ENCODE measurements around the gene ATL1. TPM values are rescaled to one million over a fixed set of nuclear protein-coding genes. Genes with fewer than 3 reads are reported as not detected.

ATL1 gene
- total and polyA plus RNA-seq, 2 of the 8 experiments (the other 6 are each of a cell fraction or from before 2014, with no cell fraction given): 4.0 to 5.9 TPM

DNA sequence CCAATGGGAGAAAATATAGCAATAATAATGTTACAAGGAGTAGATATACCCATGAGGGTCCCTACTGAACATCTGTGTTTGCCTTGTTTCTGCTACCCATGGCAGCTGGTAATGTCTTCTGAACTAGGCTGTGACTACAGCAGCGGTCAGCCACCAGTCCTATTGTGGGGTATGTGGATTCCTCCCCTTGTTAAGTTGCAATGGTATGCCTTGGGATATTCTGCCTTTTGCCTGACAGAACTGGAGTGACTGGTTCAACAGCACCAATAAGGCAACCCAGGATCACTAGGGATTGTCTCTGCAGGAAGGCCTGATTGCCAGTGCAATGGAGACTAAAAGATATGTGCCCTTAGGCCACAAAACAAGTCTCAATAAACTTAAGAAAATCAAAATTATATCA is 9.7 kb upstream of the ATL1 start:
- H3K56ac ChIP-seq (replicated peaks; ENCODE audit: insufficient read length, low read depth, low read length): no peak overlapping the region
- H4K20me1 ChIP-seq (replicated peaks in 1 of 2; ENCODE audit: control insufficient read depth in 1 of 2, insufficient read depth in 2 of 2, low read length in 2 of 2): no peaks in the 10 kb centered on the region
- H3K14ac ChIP-seq (ENCODE audit: insufficient read length): no peak overlapping the region
- POLR2A ChIA-PET (ENCODE audit: partially characterized antibody): interaction anchor here (1.3 kb wide), 1 partner anchor 10 kb away, joined by 5 read pairs; the partner anchor contains the start of gene ATL1
- H3K36me3 ChIP-seq (ENCODE audit: control insufficient read depth in 2 of 4, insufficient read depth in 4 of 4, low read length in 3 of 4): no peaks in the 10 kb centered on the region
- TF ChIP-seq ASH2L (IDR thresholded peaks at IDR 0.05; ENCODE audit: low read length) (no peak), SIRT6 (IDR thresholded peaks at IDR 0.05; ENCODE audit: low read length) (no peak), SP2 (IDR thresholded peaks at IDR 0.05; ENCODE audit: low read length) (no peak), HDAC6 (IDR thresholded peaks at IDR 0.05; ENCODE audit: low read depth, low read length) (no peak), SIX5 (IDR thresholded peaks at IDR 0.05; ENCODE audit: low read depth, low read length) (no peak), EP300 (IDR thresholded peaks at IDR 0.05; ENCODE audit: borderline replicate concordance in 1 of 2, low read depth in 2 of 2, low read length in 2 of 2) (peak in 1 of 2 experiments; percentile 71; a peak in 1 of 3 replicates)
- TF ChIP-seq, protein P1, sequence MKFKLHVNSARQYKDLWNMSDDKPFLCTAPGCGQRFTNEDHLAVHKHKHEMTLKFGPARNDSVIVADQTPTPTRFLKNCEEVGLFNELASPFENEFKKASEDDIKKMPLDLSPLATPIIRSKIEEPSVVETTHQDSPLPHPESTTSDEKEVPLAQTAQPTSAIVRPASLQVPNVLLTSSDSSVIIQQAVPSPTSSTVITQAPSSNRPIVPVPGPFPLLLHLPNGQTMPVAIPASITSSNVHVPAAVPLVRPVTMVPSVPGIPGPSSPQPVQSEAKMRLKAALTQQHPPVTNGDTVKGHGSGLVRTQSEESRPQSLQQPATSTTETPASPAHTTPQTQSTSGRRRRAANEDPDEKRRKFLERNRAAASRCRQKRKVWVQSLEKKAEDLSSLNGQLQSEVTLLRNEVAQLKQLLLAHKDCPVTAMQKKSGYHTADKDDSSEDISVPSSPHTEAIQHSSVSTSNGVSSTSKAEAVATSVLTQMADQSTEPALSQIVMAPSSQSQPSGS (IDR thresholded peaks at IDR 0.05; ENCODE audit: low read length): no peak
- H3K27ac ChIP-seq (ENCODE audit: low read depth, low read length): no peak overlapping the region
- H4K8ac ChIP-seq (ENCODE audit: extremely low read depth, insufficient read depth, low read length): no peak overlapping the region
- FAIRE-seq: no peak
- no peaks in the 10 kb centered on the region; a peak in 1 of 4 replicates for H3K79me2 ChIP-seq (ENCODE audit: control insufficient read depth in 1 of 2, insufficient read depth in 2 of 2, low read length in 2 of 2)
- no peak overlapping the region for H2AK5ac ChIP-seq (ENCODE audit: low read depth, low read length)
- H3K4me3 ChIP-seq (ENCODE audit: extremely low read depth in 1 of 4, insufficient read depth in 2 of 4, low read depth in 3 of 4, low read length in 4 of 4): no peak overlapping the region
- H3K4me1 ChIP-seq (replicated peaks in 1 of 4; ENCODE audit: control insufficient read depth in 3 of 4, insufficient read depth in 4 of 4, low read length in 3 of 4): no peaks in the 10 kb centered on the region
- no peaks in the 10 kb centered on the region for H3K23me2 ChIP-seq (ENCODE audit: low read depth, low read length)
- no peak overlapping the region for H3K4me2 ChIP-seq (ENCODE audit: insufficient read depth in 1 of 2, low read depth in 2 of 2, low read length in 2 of 2)
- H2BK20ac ChIP-seq (ENCODE audit: low read length): no peak overlapping the region
- no peak overlapping the region for H2BK5ac ChIP-seq (ENCODE audit: low read depth, low read length)
- no peak overlapping the region for H2BK12ac ChIP-seq (ENCODE audit: low read depth, low read length)
- no peak overlapping the region for H3K9ac ChIP-seq (replicated peaks in 1 of 4; ENCODE audit: extremely low read depth in 1 of 4, low read depth in 3 of 4, low read length in 3 of 4)
- no peaks in the 10 kb centered on the region for H3K27me3 ChIP-seq (replicated peaks in 1 of 4; ENCODE audit: control insufficient read depth in 3 of 4, extremely low read depth in 1 of 4, insufficient read depth in 3 of 4, low read length in 3 of 4)
- no peak overlapping the region for H3K23ac ChIP-seq (ENCODE audit: insufficient read length)
- H2AFZ ChIP-seq (ENCODE audit: low read length): no peak overlapping the region
- no peak overlapping the region for H4K91ac ChIP-seq (replicated peaks; ENCODE audit: insufficient read length, low read length)
- H2BK120ac ChIP-seq (replicated peaks; ENCODE audit: low read depth, low read length): no peak overlapping the region
- no peak overlapping the region for H3K18ac ChIP-seq (ENCODE audit: extremely low read depth, low read length)
- H2BK15ac ChIP-seq (ENCODE audit: low read length): no peak overlapping the region
- no peaks in the 10 kb centered on the region for H3K79me1 ChIP-seq (ENCODE audit: low read depth, low read length)
- no peak for DNase-seq (ENCODE audit: low read depth in 1 of 2, low spot score in 2 of 2)
- H3K9me3 ChIP-seq (ENCODE audit: insufficient read depth in 2 of 2, low read depth in 1 of 2, low read length in 1 of 2): peaks cover 0 to 5% of the 10 kb centered on the region in 2 experiments; a peak in 2 of 4 replicates
- H3K4ac ChIP-seq (replicated peaks; ENCODE audit: insufficient read length, low read depth, low read length): no peak overlapping the region
- H4K5ac ChIP-seq (ENCODE audit: insufficient read length, low read depth, low read length): no peak overlapping the region
- CTCF ChIA-PET (ENCODE audit: partially characterized antibody): no interaction called here
- WGBS, 2 experiments (ENCODE audit: extremely low coverage in 1 of 2, insufficient coverage in 1 of 2, insufficient read length in 1 of 2, insufficient replicate concordance in 2 of 2, low coverage in 1 of 2, low lambda C conversion rate in 2 of 2, missing lambda C conversion rate in 1 of 2): 91% methylated on average over 1 of the region's 1 CpG; no CpG with 5 or more reads in 1 of the 2 experiments

All from H1 (cell line).